Measurements from ENCODE around the gene MICAL2.

Gene MICAL2

GRCh38 chr11:12271241-12271640, 160.9 kb downstream of the MICAL2 start:
- DNase-seq (ENCODE audit: low spot score): no peak

- DNase-seq (ENCODE audit: low spot score): no peak
Measured at GRCh38 chr11:12271826-12272366, 161.5 kb downstream of the MICAL2 start.

GRCh38 chr11:12272821-12273617, 162.6 kb downstream of the MICAL2 start:
- no peak for DNase-seq (ENCODE audit: low spot score)

- no peak for DNase-seq (ENCODE audit: low spot score)
Measured at GRCh38 chr11:12273618-12273995, 163.2 kb downstream of the MICAL2 start.

GRCh38 chr11:12274056-12274455, 163.7 kb downstream of the MICAL2 start:
- DNase-seq (ENCODE audit: low spot score): no peak

- no peak for DNase-seq (ENCODE audit: low spot score)
Measured at GRCh38 chr11:12274558-12275197, 164.3 kb downstream of the MICAL2 start.

- no peak for DNase-seq (ENCODE audit: low spot score)
Measured at GRCh38 chr11:12275818-12276217, 165.4 kb downstream of the MICAL2 start.

- DNase-seq (ENCODE audit: low spot score): no peak
Measured at GRCh38 chr11:12276356-12276755, 166.0 kb downstream of the MICAL2 start.

- no peak for DNase-seq (ENCODE audit: low spot score)
Measured at GRCh38 chr11:12276831-12277475, 166.6 kb downstream of the MICAL2 start.

- DNase-seq (ENCODE audit: low spot score): peak; percentile 29
Measured at GRCh38 chr11:12278766-12279671, 168.6 kb downstream of the MICAL2 start.

- no peak for DNase-seq (ENCODE audit: low spot score)
Measured at GRCh38 chr11:12279672-12280108, 169.3 kb downstream of the MICAL2 start.

- no peak for DNase-seq (ENCODE audit: low spot score)
Measured at GRCh38 chr11:12280199-12280837, 169.9 kb downstream of the MICAL2 start.

- DNase-seq (ENCODE audit: low spot score): no peak
Measured at GRCh38 chr11:12280838-12281565, 170.6 kb downstream of the MICAL2 start.

- peak; percentile 78 for DNase-seq (ENCODE audit: low spot score)
Measured at GRCh38 chr11:12281571-12282478, 171.4 kb downstream of the MICAL2 start.

- DNase-seq (ENCODE audit: low spot score): no peak
Measured at GRCh38 chr11:12282676-12283075, 172.3 kb downstream of the MICAL2 start.

GRCh38 chr11:12284316-12285050, 174.1 kb downstream of the MICAL2 start:
- DNase-seq (ENCODE audit: low spot score): no peak

- DNase-seq (ENCODE audit: low spot score): no peak
Measured at GRCh38 chr11:12285106-12285505, 174.7 kb downstream of the MICAL2 start.

- no peak for DNase-seq (ENCODE audit: low spot score)
Measured at GRCh38 chr11:12285811-12286222, 175.4 kb downstream of the MICAL2 start.

GRCh38 chr11:12286606-12287005, 176.2 kb downstream of the MICAL2 start:
- DNase-seq (ENCODE audit: low spot score): no peak
